GM10847 (cell line): ENCODE measurements around the gene ASPHD2.

ENCODE experiments used
- POLR2A ChIP-seq: IDR thresholded peaks from 2 replicates; pipeline ENCODE4 v1.6.1; 2011; ENCODE audit not compliant: insufficient read length; ENCODE audit errors: extremely low read depth

Gene ASPHD2

DNA sequence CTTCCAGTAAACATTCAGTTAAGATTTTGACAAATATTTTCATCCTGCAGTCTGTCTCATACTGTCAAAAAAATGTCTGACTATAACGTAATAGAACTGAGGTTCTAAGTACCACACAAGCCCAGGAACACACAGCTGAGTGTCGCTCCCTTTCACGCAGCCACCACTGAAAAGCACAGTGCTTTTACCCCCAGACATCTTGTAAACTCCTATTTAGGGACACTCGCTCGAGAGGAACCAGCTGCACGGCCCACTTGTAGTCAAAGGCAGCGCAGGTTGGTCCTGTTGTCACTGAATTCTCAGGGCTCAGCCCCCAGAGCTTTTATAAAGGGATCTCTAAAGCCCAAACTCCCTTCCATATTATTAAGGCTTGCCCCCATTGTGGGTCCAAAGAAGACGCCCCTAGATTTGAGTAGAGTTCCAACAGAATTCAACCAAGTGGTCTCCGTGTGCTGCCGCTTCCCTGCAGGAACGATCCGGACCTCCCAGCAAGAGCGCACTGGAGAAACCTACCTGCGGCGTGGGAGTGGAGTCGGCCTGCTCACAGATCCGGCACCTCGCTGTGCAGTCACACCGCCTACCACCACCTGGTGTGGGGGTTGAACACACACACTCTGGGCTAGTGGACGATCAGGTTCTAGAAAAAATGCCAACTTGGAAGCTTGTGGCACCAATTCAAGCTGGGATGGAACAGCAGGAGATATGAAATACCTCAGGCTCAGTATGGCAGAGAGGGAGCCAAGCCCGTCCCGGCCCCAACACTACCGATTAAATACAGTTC lies 23.4 kb downstream of the ASPHD2 start:
- TF ChIP-seq POLR2A = no peak

DNA sequence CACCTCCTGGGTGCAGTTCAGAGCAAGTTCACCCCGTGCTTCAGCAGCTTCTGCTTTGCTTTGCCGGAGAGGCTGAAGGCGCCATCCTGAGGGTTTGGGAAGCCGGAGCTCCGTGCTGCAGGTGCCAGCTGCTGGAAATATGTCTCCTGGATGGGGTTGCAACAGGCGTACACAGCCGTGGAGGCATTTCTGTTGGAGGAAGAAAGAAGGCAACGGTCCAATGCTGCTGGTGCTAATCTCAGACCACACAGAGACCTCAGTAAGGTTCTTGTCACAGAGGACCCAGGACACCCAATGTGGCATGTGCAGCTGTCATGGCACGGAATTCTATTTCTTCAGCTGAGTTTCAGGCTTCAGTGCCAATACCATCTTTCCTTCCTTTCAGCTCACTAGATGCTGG lies 24.2 kb downstream of the ASPHD2 start:
- no peak for TF ChIP-seq POLR2A

GRCh38 chr22:26453812-26454500 lies 24.9 kb downstream of the ASPHD2 start:
- TF ChIP-seq POLR2A = no peak

GRCh38 chr22:26457661-26458272 lies 28.7 kb downstream of the ASPHD2 start:
- no peak for TF ChIP-seq POLR2A

GRCh38 chr22:26460202-26460601 lies 31.1 kb downstream of the ASPHD2 start:
- no peak for TF ChIP-seq POLR2A

DNA sequence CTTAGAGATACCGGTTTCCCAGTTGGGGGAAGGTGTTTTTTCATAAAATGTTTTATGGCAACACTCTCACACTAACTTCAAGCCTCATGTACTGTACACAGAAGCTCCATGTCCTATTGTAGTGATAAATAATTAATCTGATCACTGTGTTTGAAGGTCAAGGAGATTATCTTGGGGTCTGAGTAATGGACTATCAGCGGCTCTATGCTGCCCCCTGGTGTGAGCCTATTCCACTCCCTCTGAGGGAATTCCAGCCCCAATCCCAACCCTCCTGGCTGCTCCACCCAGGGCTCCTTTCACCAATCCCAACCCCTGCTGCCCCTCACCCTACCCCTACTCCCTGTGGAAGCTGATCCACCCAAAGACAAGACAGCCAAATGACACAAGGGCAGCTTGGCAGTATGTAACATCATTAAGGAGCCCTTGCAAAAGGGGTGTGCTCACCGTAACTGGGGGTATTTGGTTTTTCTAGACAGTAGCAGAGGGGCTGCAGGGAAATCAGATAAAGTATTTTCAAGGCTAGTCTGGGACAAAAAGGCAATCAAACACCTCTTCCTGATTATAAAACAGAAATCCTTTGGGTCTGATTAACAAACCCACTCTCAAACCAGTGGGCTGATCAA lies 32.2 kb downstream of the ASPHD2 start:
- TF ChIP-seq POLR2A = no peak

- no peak for TF ChIP-seq POLR2A
Measured at GRCh38 chr22:26462051-26462450, 33.0 kb downstream of the ASPHD2 start.

- no peak for TF ChIP-seq POLR2A
Measured at GRCh38 chr22:26462641-26463040, 33.6 kb downstream of the ASPHD2 start.

GRCh38 chr22:26463101-26463661 lies 34.1 kb downstream of the ASPHD2 start:
- no peak for TF ChIP-seq POLR2A

DNA sequence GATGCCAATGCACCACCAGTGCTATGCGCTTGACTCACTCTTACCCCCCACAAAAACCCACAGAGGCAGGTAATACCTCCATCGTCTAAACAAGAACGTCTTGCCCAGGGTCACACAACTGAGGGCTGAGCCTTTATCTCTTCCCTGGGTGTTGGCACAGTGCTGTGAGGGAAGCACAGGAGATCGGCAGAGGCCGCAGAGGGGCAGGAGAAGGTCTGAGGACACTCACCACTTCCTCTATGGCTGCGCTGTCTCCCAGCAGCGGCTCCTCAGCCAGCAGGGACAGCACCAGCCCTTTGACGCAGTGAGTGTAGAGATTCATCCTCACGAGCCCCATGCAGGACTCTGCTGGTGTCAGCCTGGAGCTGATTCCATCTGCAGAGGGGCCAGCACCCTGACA lies 34.6 kb downstream of the ASPHD2 start:
- no peak for TF ChIP-seq POLR2A

DNA sequence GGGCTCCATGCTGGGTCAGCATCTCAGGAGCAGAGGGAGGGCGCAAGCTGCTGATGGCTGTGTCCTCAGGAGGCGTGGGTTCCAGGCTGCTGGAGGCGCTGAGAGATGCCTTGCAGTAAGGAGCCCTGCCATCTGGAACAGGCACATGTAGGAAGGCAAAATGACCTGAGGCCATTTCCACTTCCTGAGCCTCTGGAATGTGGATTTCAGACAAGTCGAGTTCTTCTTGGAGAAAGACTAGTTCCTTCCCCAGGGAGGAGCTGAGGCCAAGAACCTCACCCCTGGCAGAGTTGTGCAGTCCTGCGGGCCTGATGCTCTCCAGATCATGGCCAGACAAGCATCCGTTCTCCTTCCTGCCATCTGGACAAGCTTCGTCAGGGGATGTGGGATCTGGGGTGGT lies 35.3 kb downstream of the ASPHD2 start:
- TF ChIP-seq POLR2A = no peak

GRCh38 chr22:26466196-26466595 lies 37.1 kb downstream of the ASPHD2 start:
- TF ChIP-seq POLR2A = no peak

GRCh38 chr22:26470807-26471206 lies 41.7 kb downstream of the ASPHD2 start:
- no peak for TF ChIP-seq POLR2A

GRCh38 chr22:26471522-26471921 lies 42.5 kb downstream of the ASPHD2 start:
- TF ChIP-seq POLR2A = no peak

- TF ChIP-seq POLR2A = no peak
Measured at GRCh38 chr22:26474682-26475081, 45.6 kb downstream of the ASPHD2 start.
